Neural progenitor cell (in vitro differentiated cells): ENCODE data around the gene ROBO2. TPM values are rescaled to one million over a fixed set of nuclear protein-coding genes. Genes with fewer than 3 reads are reported as not detected.

ENCODE experiments used
- DNase-seq: peaks from one replicate; pipeline ENCODE4 v3.0.0-alpha.2; 2016; ENCODE audit warnings: low spot score
- H2AFZ ChIP-seq: fragments of 200-600 bp; sonication (generic); replicated peaks from 2 replicates; pipeline ENCODE4 v1.6.1; 2016; ENCODE audit warnings: antibody characterized with exemption
- H3F3A ChIP-seq: fragments of 200-600 bp; sonication (generic); 2 replicates; pipeline ENCODE4 v1.6.1; 2016; ENCODE audit warnings: antibody characterized with exemption, low read depth
- H3K27ac ChIP-seq: fragments of 200-600 bp; sonication (generic); 2 replicates; pipeline ENCODE4 v1.5.1; 2016; ENCODE audit warnings: mild to moderate bottlenecking
- H3K27me3 ChIP-seq: fragments of 200-600 bp; sonication (generic); 2 replicates; pipeline ENCODE4 v1.6.1; 2016; ENCODE audit warnings: mild to moderate bottlenecking, moderate library complexity
- H3K36me3 ChIP-seq: fragments of 200-600 bp; sonication (generic); 2 replicates; pipeline ENCODE4 v1.5.1; 2016
- H3K4me1 ChIP-seq: fragments of 200-600 bp; sonication (generic); 2 replicates; pipeline ENCODE4 v1.6.1; 2016; ENCODE audit warnings: mixed run types
- H3K4me2 ChIP-seq: fragments of 200-600 bp; sonication (generic); 2 replicates; pipeline ENCODE4 v1.6.1; 2016
- H3K4me3 ChIP-seq: fragments of 200-600 bp; sonication (generic); 2 replicates; pipeline ENCODE4 v1.5.1; 2016
- H3K79me2 ChIP-seq: fragments of 200-600 bp; sonication (generic); 2 replicates; pipeline ENCODE4 v1.6.1; 2016; ENCODE audit warnings: low read depth
- H3K9ac ChIP-seq: fragments of 200-600 bp; sonication (generic); 2 replicates; pipeline ENCODE4 v1.6.1; 2016
- H3K9me3 ChIP-seq: fragments of 200-600 bp; sonication (generic); 2 replicates; pipeline ENCODE4 v1.5.1; 2016; ENCODE audit warnings: low read depth
- H4K20me1 ChIP-seq: fragments of 200-600 bp; sonication (generic); 2 replicates; pipeline ENCODE4 v1.6.1; 2016; ENCODE audit warnings: low read depth
- H3K27ac Mint-ChIP-seq: 3 replicates; pipeline ENCODE4 v1.8.0; 2021; ENCODE audit warnings: mixed read lengths
- H3K27me3 Mint-ChIP-seq: 2 replicates; pipeline ENCODE4 v1.8.0; 2022; ENCODE audit warnings: low read depth, mild to moderate bottlenecking, inconsistent platforms, moderate library complexity, mixed read lengths; ENCODE audit not compliant: insufficient read depth
- H3K36me3 Mint-ChIP-seq: 3 replicates; pipeline ENCODE4 v1.8.0; 2021; ENCODE audit warnings: mixed read lengths
- H3K4me1 Mint-ChIP-seq: 3 replicates; pipeline ENCODE4 v1.8.0; 2021; ENCODE audit warnings: mixed read lengths
- H3K4me3 Mint-ChIP-seq: 3 replicates; pipeline ENCODE4 v1.8.0; 2021; ENCODE audit warnings: mild to moderate bottlenecking, moderate library complexity, mixed read lengths
- H3K9me3 Mint-ChIP-seq: 3 replicates; pipeline ENCODE4 v1.8.0; 2020; ENCODE audit warnings: mixed read lengths
- CTCF ChIP-seq: fragments of 200-600 bp; sonication (generic); IDR thresholded peaks from 2 replicates; pipeline ENCODE4 v1.5.1; 2017; ENCODE audit warnings: antibody characterized with exemption, mild to moderate bottlenecking
- EZH2 ChIP-seq: fragments of 200-600 bp; sonication (generic); IDR thresholded peaks from 2 replicates; pipeline ENCODE4 v1.6.1; 2017; ENCODE audit warnings: antibody characterized with exemption, mild to moderate bottlenecking, moderate library complexity
- EZH2phosphoT487 ChIP-seq: fragments of 200-600 bp; sonication (generic); IDR thresholded peaks from 2 replicates; pipeline ENCODE4 v1.6.1; 2017; ENCODE audit warnings: antibody characterized with exemption
- total RNA-seq: library from RNA; depleted of rRNA; stranded (reverse); fragments of >200 nt; gene quantifications from 2 replicates; pipeline ENCODE4 v1.2.3, GENCODE V29; 2015; ENCODE audit warnings: low replicate concordance

ROBO2 gene
- total RNA-seq, 1 donor from 2014 or later, result 15.0 TPM

GRCh38 chr3:76997733-76998132 lies 42.2 kb upstream of the ROBO2 start:
- no peak for TF ChIP-seq EZH2
- no peak for TF ChIP-seq EZH2phosphoT487
- no peak for TF ChIP-seq CTCF
- Mint-ChIP-seq H3K27ac (no peak overlapping the region), H3K4me1 (no peaks in the 10 kb centered on the region), H3K27me3 (peaks cover 2% of the 10 kb centered on the region), H3K36me3 (no peaks in the 10 kb centered on the region), H3K4me3 (no peak overlapping the region), H3K9me3 (no peaks in the 10 kb centered on the region)
- no peak overlapping the region for H3K27ac ChIP-seq
- H3K4me1 ChIP-seq, result no peaks in the 10 kb centered on the region
- H3K4me2 ChIP-seq, result no peak overlapping the region
- H3K36me3 ChIP-seq, result no peaks in the 10 kb centered on the region
- H3K4me3 ChIP-seq, result no peak overlapping the region
- no peaks in the 10 kb centered on the region for H3K79me2 ChIP-seq
- peak overlapping the region; percentile 36 for H2AFZ ChIP-seq
- H3K27me3 ChIP-seq, result no peaks in the 10 kb centered on the region
- no peak for DNase-seq
- H3K9me3 ChIP-seq, result no peaks in the 10 kb centered on the region
- H3F3A ChIP-seq, result no peaks in the 10 kb centered on the region
- H4K20me1 ChIP-seq, result no peaks in the 10 kb centered on the region
- no peak overlapping the region for H3K9ac ChIP-seq

- no peak overlapping the region for H3K27ac ChIP-seq
- no peak overlapping the region for H3K4me3 Mint-ChIP-seq
- H2AFZ ChIP-seq, result no peak overlapping the region
- no peak overlapping the region for H3K4me2 ChIP-seq
- H3K79me2 ChIP-seq, result no peaks in the 10 kb centered on the region
- H3K27me3 ChIP-seq, result no peaks in the 10 kb centered on the region
- no peaks in the 10 kb centered on the region for H4K20me1 ChIP-seq
- H3K36me3 Mint-ChIP-seq, result no peaks in the 10 kb centered on the region
- H3K27ac Mint-ChIP-seq, result no peak overlapping the region
- no peak overlapping the region for H3K9ac ChIP-seq
- no peaks in the 10 kb centered on the region for H3K4me1 ChIP-seq
- no peak for TF ChIP-seq CTCF
- H3K4me1 Mint-ChIP-seq, result no peaks in the 10 kb centered on the region
- no peaks in the 10 kb centered on the region for H3F3A ChIP-seq
- no peaks in the 10 kb centered on the region for H3K9me3 ChIP-seq
- no peak overlapping the region for H3K4me3 ChIP-seq
- H3K36me3 ChIP-seq, result no peaks in the 10 kb centered on the region
- peaks cover 2% of the 10 kb centered on the region for H3K27me3 Mint-ChIP-seq
- H3K9me3 Mint-ChIP-seq, result no peaks in the 10 kb centered on the region
- DNase-seq, result no peak
These were observed 41.3 kb upstream of the ROBO2 start for GRCh38 chr3:76998555-76998954.

GRCh38 chr3:77001062-77001701 lies 38.7 kb upstream of the ROBO2 start:
- Mint-ChIP-seq H3K4me1 (no peaks in the 10 kb centered on the region), H3K27ac (no peak overlapping the region), H3K36me3 (no peaks in the 10 kb centered on the region), H3K4me3 (no peak overlapping the region), H3K9me3 (no peaks in the 10 kb centered on the region), H3K27me3 (peaks cover 2% of the 10 kb centered on the region)
- H3K9ac ChIP-seq, result no peak overlapping the region
- H3K4me2 ChIP-seq, result no peak overlapping the region
- H3F3A ChIP-seq, result no peaks in the 10 kb centered on the region
- TF ChIP-seq CTCF, result no peak
- no peak for TF ChIP-seq EZH2phosphoT487
- no peak for TF ChIP-seq EZH2
- no peaks in the 10 kb centered on the region for H3K9me3 ChIP-seq
- no peak overlapping the region for H2AFZ ChIP-seq
- no peaks in the 10 kb centered on the region for H3K36me3 ChIP-seq
- H3K27me3 ChIP-seq, result no peaks in the 10 kb centered on the region
- no peaks in the 10 kb centered on the region for H4K20me1 ChIP-seq
- H3K27ac ChIP-seq, result no peak overlapping the region
- H3K4me3 ChIP-seq, result no peak overlapping the region
- no peak for DNase-seq
- H3K79me2 ChIP-seq, result no peaks in the 10 kb centered on the region
- no peaks in the 10 kb centered on the region for H3K4me1 ChIP-seq
